Neural cell (in vitro differentiated cells): ENCODE results near the gene GLRA1. TPM values are rescaled to one million over a fixed set of nuclear protein-coding genes. Genes with fewer than 3 reads are reported as not detected.

Source experiments
- H2AFZ ChIP-seq: fragments of 200-600, 300-800 bp; sonication (generic), shearing (Covaris generic); 2 replicates; pipeline ENCODE4 v1.6.0; 2014; ENCODE audit warnings: low read depth, mild to moderate bottlenecking, antibody characterized with exemption, low read length, moderate library complexity
- H3F3A ChIP-seq: fragments of 200-600 bp; shearing (Covaris generic); 2 replicates; pipeline ENCODE4 v1.6.1; 2016; ENCODE audit warnings: mild to moderate bottlenecking, moderate library complexity, mixed read lengths, antibody characterized with exemption, low read length; ENCODE audit not compliant: insufficient read depth, poor library complexity, severe bottlenecking
- H3K27ac ChIP-seq: fragments of 200-600, 300-800 bp; sonication (generic), shearing (Covaris generic); 2 replicates; pipeline ENCODE4 v1.5.1; 2014; ENCODE audit warnings: mild to moderate bottlenecking, low read length, moderate library complexity
- H3K27me3 ChIP-seq: fragments of 300-800, 200-600 bp; sonication (generic), shearing (Covaris generic); 2 replicates; pipeline ENCODE4 v1.6.0; 2014; ENCODE audit warnings: mild to moderate bottlenecking, low read depth, low read length, moderate library complexity; ENCODE audit not compliant: insufficient read depth
- H3K36me3 ChIP-seq: fragments of 300-800, 200-600 bp; sonication (generic), shearing (Covaris generic); 2 replicates; pipeline ENCODE4 v1.5.1; 2014; ENCODE audit warnings: mild to moderate bottlenecking, antibody characterized with exemption, low read length, moderate library complexity; ENCODE audit not compliant: insufficient read depth
- H3K4me2 ChIP-seq: fragments of 300-800, 200-600 bp; sonication (generic), shearing (Covaris generic); 2 replicates; pipeline ENCODE4 v1.6.0; 2014; ENCODE audit warnings: mild to moderate bottlenecking, low read length
- H3K4me3 ChIP-seq: fragments of 300-800, 200-600 bp; sonication (generic), shearing (Covaris generic); 2 replicates; pipeline ENCODE4 v1.5.1; 2014; ENCODE audit warnings: mild to moderate bottlenecking, low read length, moderate library complexity
- H3K79me2 ChIP-seq: fragments of 200-600 bp; shearing (Covaris generic); replicated peaks from 2 replicates; pipeline ENCODE4 v1.6.0; 2014; ENCODE audit warnings: mild to moderate bottlenecking, low read length, moderate library complexity; ENCODE audit not compliant: insufficient read depth
- H3K9ac ChIP-seq: fragments of 300-800, 200-600 bp; sonication (generic), shearing (Covaris generic); 2 replicates; pipeline ENCODE4 v1.6.1; 2016; ENCODE audit warnings: mild to moderate bottlenecking, low read length, mixed read lengths
- H3K9me2 ChIP-seq: fragments of 200-600 bp; shearing (Covaris generic); 2 replicates; pipeline ENCODE4 v1.6.1; 2016; ENCODE audit warnings: mild to moderate bottlenecking, low read length, mixed read lengths; ENCODE audit not compliant: insufficient read depth
- H3K9me3 ChIP-seq: fragments of 200-600, 300-800 bp; sonication (generic), shearing (Covaris generic); 2 replicates; pipeline ENCODE4 v1.6.1; 2016; ENCODE audit warnings: mild to moderate bottlenecking, mixed run types, low read length, moderate library complexity, mixed read lengths
- H4K20me1 ChIP-seq: fragments of 200-600 bp; shearing (Covaris generic); 2 replicates; pipeline ENCODE4 v1.6.1; 2016; ENCODE audit warnings: mild to moderate bottlenecking, mixed run types; ENCODE audit not compliant: insufficient read depth
- CTCF ChIP-seq: fragments of 450-650 bp; IDR thresholded peaks from 2 replicates; pipeline ENCODE4 v1.5.1; 2014; ENCODE audit warnings: antibody characterized with exemption, mild to moderate bottlenecking, moderate library complexity; ENCODE audit not compliant: poor library complexity, severe bottlenecking
- EP300 ChIP-seq: fragments of 450-650 bp; conservative IDR thresholded peaks from 2 replicates; pipeline ENCODE4 v1.6.1; 2014; ENCODE audit warnings: antibody characterized with exemption, mild to moderate bottlenecking, moderate library complexity; ENCODE audit not compliant: poor library complexity, severe bottlenecking
- EZH2 ChIP-seq: fragments of 200-600, 300-800 bp; shearing (Covaris generic), sonication (generic); IDR thresholded peaks from 2 replicates; pipeline ENCODE4 v1.6.1; 2014; ENCODE audit warnings: antibody characterized with exemption, low read length, borderline replicate concordance, mild to moderate bottlenecking; ENCODE audit not compliant: insufficient read depth, poor library complexity, severe bottlenecking
- MXI1 ChIP-seq: fragments of 450-650 bp; conservative IDR thresholded peaks from 2 replicates; pipeline ENCODE4 v1.6.1; 2014; ENCODE audit warnings: antibody characterized with exemption, mild to moderate bottlenecking; ENCODE audit not compliant: poor library complexity, severe bottlenecking
- POLR2AphosphoS5 ChIP-seq: IDR thresholded peaks from 2 replicates; pipeline ENCODE4 v1.6.1; 2012
- RAD21 ChIP-seq: fragments of 450-650 bp; conservative IDR thresholded peaks from 2 replicates; pipeline ENCODE4 v1.6.1; 2014; ENCODE audit warnings: antibody characterized with exemption, mild to moderate bottlenecking, moderate library complexity
- REST ChIP-seq: IDR thresholded peaks from 2 replicates; pipeline ENCODE4 v1.6.1; 2012; ENCODE audit warnings: borderline replicate concordance
- SMC3 ChIP-seq: fragments of 450-650 bp; conservative IDR thresholded peaks from 2 replicates; pipeline ENCODE4 v1.6.1; 2014; ENCODE audit warnings: antibody characterized with exemption, mild to moderate bottlenecking, moderate library complexity; ENCODE audit not compliant: poor library complexity
- TAF1 ChIP-seq: IDR thresholded peaks from 2 replicates; pipeline ENCODE4 v1.6.1; 2012; ENCODE audit warnings: low read depth
- polyA plus RNA-seq: library from polyadenylated mRNA; depleted of rRNA; stranded (reverse); fragments of >200 nt; gene quantifications from 2 replicates; pipeline ENCODE4 v1.2.3, GENCODE V29; 2014

Gene GLRA1
- polyA plus RNA-seq, 1 donor from 2014 or later: not detected

GRCh38 chr5:151795426-151795825 is 129.2 kb downstream of the GLRA1 start:
- H3K9ac ChIP-seq: no peak overlapping the region
- H3K4me2 ChIP-seq: no peak overlapping the region
- no peaks in the 10 kb centered on the region for H3K27me3 ChIP-seq
- H3F3A ChIP-seq: no peaks in the 10 kb centered on the region
- H2AFZ ChIP-seq: no peak overlapping the region
- H3K79me2 ChIP-seq: peaks cover 3% of the 10 kb centered on the region
- peaks cover 6% of the 10 kb centered on the region for H3K36me3 ChIP-seq
- no peaks in the 10 kb centered on the region for H4K20me1 ChIP-seq
- no peak overlapping the region for H3K4me3 ChIP-seq
- H3K9me3 ChIP-seq: no peaks in the 10 kb centered on the region
- no peak for TF ChIP-seq EP300
- no peak for TF ChIP-seq POLR2AphosphoS5
- TF ChIP-seq SMC3: no peak
- no peak for TF ChIP-seq MXI1
- no peak for TF ChIP-seq RAD21
- no peak for TF ChIP-seq EZH2
- no peak for TF ChIP-seq CTCF
- H3K27ac ChIP-seq: no peak overlapping the region
- H3K9me2 ChIP-seq: no peaks in the 10 kb centered on the region

- Histone ChIP-seq H3K27ac (no peak overlapping the region), H3K4me3 (no peak overlapping the region), H3K27me3 (no peaks in the 10 kb centered on the region), H3F3A (no peaks in the 10 kb centered on the region), H3K9me2 (no peaks in the 10 kb centered on the region), H3K4me2 (no peak overlapping the region), H2AFZ (no peak overlapping the region), H3K9me3 (no peaks in the 10 kb centered on the region), H3K36me3 (peaks cover 3% of the 10 kb centered on the region), H4K20me1 (no peaks in the 10 kb centered on the region), H3K9ac (no peak overlapping the region), H3K79me2 (peaks cover 3% of the 10 kb centered on the region)
- no peak for TF ChIP-seq CTCF
- TF ChIP-seq EP300: no peak
- no peak for TF ChIP-seq POLR2AphosphoS5
Observed at GRCh38 chr5:151793358-151793757, 131.3 kb downstream of the GLRA1 start.

GRCh38 chr5:151787817-151788216 is 136.8 kb downstream of the GLRA1 start:
- Histone ChIP-seq H3K9ac (no peak overlapping the region), H3K36me3 (no peaks in the 10 kb centered on the region), H3K27ac (no peak overlapping the region), H3K4me3 (no peak overlapping the region), H3K4me2 (no peak overlapping the region), H3F3A (no peaks in the 10 kb centered on the region), H4K20me1 (no peaks in the 10 kb centered on the region), H3K27me3 (no peaks in the 10 kb centered on the region), H3K79me2 (peaks cover 53% of the 10 kb centered on the region), H3K9me2 (no peaks in the 10 kb centered on the region), H3K9me3 (no peaks in the 10 kb centered on the region), H2AFZ (no peak overlapping the region)
- no peak for TF ChIP-seq EZH2
- no peak for TF ChIP-seq TAF1
- TF ChIP-seq REST: no peak
- TF ChIP-seq POLR2AphosphoS5: no peak
- no peak for TF ChIP-seq EP300
- no peak for TF ChIP-seq RAD21
- TF ChIP-seq SMC3: no peak
- TF ChIP-seq CTCF: no peak
- TF ChIP-seq MXI1: no peak
